Measurements from ENCODE around the gene KRTAP10-5. TPM values are rescaled to one million over a fixed set of nuclear protein-coding genes. Genes with fewer than 3 reads are reported as not detected.
"Not testable (repeated sequence)": the region's sequence is repeated elsewhere in the genome, so short reads cannot be mapped to it uniquely, and the experiment has no call there.

Gene KRTAP10-5, protein sequence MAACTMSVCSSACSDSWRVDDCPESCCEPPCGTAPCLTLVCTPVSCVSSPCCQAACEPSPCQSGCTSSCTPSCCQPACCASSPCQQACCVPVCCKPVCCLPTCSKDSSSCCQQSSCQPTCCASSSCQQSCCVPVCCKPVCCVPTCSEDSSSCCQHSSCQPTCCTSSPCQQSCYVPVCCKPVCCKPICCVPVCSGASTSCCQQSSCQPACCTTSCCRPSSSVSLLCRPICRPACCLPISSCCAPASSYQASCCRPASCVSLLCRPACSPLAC
- not detected for total RNA-seq (2021; ENCODE audit: unreplicated experiment)
- not detected for polyA plus RNA-seq (2012; ENCODE audit: insufficient read length)
- not detected for Bru-seq, nascent RNA
- not detected for BruChase-seq, experiment 1, labeled RNA remaining after a 2-hour chase
- BruChase-seq, experiment 2, labeled RNA remaining after a 6-hour chase: not detected
- long read RNA-seq: 0 reads

GRCh38 chr21:44580231-44580821 lies at the start of gene KRTAP10-5:
Gene KRTAP10-5, minus strand, starts transcription at chr21:44580604. Its CDS starts 26 bp downstream, at chr21:44580578.
- H3K4me1 ChIP-seq (ENCODE audit: control insufficient read depth, insufficient read depth, low read length); H3K9me3 ChIP-seq (ENCODE audit: control insufficient read depth, insufficient read depth, low read depth, low read length); POLR2A ChIA-PET; H3K27ac ChIP-seq (ENCODE audit: low read length); DNase-seq (ENCODE audit: low read depth, low spot score); BruUV-seq (replicated peaks); H3K27me3 ChIP-seq (ENCODE audit: control insufficient read depth, insufficient read depth, low read length); H3K36me3 ChIP-seq (ENCODE audit: control insufficient read depth, insufficient read depth, low read length); in situ Hi-C loops (cut with HindIII; ENCODE audit: low pct_unique_long_range_greater_than_20kb, low sequenced_read_pairs); intact Hi-C loops (cut with micrococcal nuclease; ENCODE audit: unreplicated experiment): not testable (repeated sequence)
- TF ChIP-seq, protein P1, sequence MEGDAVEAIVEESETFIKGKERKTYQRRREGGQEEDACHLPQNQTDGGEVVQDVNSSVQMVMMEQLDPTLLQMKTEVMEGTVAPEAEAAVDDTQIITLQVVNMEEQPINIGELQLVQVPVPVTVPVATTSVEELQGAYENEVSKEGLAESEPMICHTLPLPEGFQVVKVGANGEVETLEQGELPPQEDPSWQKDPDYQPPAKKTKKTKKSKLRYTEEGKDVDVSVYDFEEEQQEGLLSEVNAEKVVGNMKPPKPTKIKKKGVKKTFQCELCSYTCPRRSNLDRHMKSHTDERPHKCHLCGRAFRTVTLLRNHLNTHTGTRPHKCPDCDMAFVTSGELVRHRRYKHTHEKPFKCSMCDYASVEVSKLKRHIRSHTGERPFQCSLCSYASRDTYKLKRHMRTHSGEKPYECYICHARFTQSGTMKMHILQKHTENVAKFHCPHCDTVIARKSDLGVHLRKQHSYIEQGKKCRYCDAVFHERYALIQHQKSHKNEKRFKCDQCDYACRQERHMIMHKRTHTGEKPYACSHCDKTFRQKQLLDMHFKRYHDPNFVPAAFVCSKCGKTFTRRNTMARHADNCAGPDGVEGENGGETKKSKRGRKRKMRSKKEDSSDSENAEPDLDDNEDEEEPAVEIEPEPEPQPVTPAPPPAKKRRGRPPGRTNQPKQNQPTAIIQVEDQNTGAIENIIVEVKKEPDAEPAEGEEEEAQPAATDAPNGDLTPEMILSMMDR (IDR thresholded peaks at IDR 0.05): 0 out of 2 replicates have a peak, but pooled peaks have one; percentile 14
- ATAC-seq: peak; percentile 74
- peak within 1 kb of the TSS in 1 of 2 experiments; percentile 24; a peak in 1 of 4 replicates for H3K4me3 ChIP-seq (ENCODE audit: low read depth in 2 of 2, low read length in 2 of 2)
- CTCF ChIA-PET: interaction anchor here (0.7 kb wide), 2 partner anchors 31 to 91 kb away, joined by 3 to 4 read pairs; no protein-coding TSS in a partner anchor

DNA sequence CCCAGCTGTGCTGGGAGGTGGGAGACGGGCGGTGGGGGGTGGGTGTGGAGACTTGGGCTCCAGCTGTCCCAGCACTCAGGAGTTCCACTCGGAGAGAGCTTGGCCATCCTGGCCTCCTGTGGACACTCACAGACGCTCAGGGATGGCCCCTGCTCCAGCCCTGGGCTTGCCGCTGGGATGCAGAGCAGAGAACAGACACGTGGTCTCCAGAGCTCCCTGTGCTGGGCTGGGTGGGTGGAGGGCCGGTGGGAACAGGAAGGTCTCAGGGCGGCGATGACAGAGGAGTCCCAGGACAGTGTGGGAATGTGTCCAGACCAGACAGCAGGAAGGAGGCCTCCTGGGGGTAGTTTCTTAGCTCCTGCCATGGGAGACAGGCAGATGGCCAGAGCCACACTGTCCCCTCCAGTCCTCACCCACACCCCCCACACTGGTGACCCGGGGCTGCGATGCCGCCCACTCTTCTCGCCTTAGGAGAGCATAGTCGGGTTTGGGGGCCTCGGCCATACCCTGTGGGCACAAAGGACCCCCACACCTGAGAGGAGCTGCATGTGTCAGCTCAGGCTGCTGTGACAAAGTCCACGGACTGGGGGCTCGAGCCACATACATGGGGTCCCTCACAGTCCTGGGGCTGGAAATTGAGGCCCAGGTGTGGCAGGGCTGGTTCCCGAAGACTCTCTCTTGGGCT lies 48.4 kb upstream of the KRTAP10-5 start:
- no peak for TF ChIP-seq SIN3A (IDR thresholded peaks at IDR 0.05; ENCODE audit: borderline replicate concordance, insufficient read depth, low read depth, low read length)
- TF ChIP-seq, protein P1 (IDR thresholded peaks at IDR 0.05): no peak
- TF ChIP-seq TCF7L2 (IDR thresholded peaks at IDR 0.05; ENCODE audit: low read depth, low read length): no peak
- no peak for TF ChIP-seq POLR2AphosphoS5 (IDR thresholded peaks at IDR 0.05; ENCODE audit: low read depth, low read length)
- TF ChIP-seq, protein P2, sequence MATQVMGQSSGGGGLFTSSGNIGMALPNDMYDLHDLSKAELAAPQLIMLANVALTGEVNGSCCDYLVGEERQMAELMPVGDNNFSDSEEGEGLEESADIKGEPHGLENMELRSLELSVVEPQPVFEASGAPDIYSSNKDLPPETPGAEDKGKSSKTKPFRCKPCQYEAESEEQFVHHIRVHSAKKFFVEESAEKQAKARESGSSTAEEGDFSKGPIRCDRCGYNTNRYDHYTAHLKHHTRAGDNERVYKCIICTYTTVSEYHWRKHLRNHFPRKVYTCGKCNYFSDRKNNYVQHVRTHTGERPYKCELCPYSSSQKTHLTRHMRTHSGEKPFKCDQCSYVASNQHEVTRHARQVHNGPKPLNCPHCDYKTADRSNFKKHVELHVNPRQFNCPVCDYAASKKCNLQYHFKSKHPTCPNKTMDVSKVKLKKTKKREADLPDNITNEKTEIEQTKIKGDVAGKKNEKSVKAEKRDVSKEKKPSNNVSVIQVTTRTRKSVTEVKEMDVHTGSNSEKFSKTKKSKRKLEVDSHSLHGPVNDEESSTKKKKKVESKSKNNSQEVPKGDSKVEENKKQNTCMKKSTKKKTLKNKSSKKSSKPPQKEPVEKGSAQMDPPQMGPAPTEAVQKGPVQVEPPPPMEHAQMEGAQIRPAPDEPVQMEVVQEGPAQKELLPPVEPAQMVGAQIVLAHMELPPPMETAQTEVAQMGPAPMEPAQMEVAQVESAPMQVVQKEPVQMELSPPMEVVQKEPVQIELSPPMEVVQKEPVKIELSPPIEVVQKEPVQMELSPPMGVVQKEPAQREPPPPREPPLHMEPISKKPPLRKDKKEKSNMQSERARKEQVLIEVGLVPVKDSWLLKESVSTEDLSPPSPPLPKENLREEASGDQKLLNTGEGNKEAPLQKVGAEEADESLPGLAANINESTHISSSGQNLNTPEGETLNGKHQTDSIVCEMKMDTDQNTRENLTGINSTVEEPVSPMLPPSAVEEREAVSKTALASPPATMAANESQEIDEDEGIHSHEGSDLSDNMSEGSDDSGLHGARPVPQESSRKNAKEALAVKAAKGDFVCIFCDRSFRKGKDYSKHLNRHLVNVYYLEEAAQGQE (IDR thresholded peaks at IDR 0.05; ENCODE audit: insufficient read depth in 1 of 2, low read depth in 2 of 2, low read length in 1 of 2): no peak
- Histone ChIP-seq H3K27me3 (ENCODE audit: control insufficient read depth, insufficient read depth, low read length) (no peaks in the 10 kb centered on the region), H3K27ac (ENCODE audit: low read length) (no peak overlapping the region), H3K4me3 (ENCODE audit: low read depth in 2 of 2, low read length in 2 of 2) (no peak overlapping the region), H3K9me3 (ENCODE audit: control insufficient read depth, insufficient read depth, low read depth, low read length) (peaks cover 3% of the 10 kb centered on the region; the same call in 1 of the 2 replicates), H3K4me1 (ENCODE audit: control insufficient read depth, insufficient read depth, low read length) (no peaks in the 10 kb centered on the region), H3K36me3 (ENCODE audit: control insufficient read depth, insufficient read depth, low read length) (no peaks in the 10 kb centered on the region)
- in situ Hi-C loops (cut with HindIII; ENCODE audit: low pct_unique_long_range_greater_than_20kb, low sequenced_read_pairs) (no loop called here), intact Hi-C loops (cut with micrococcal nuclease; ENCODE audit: unreplicated experiment) (no loop called here)
- CTCF ChIA-PET: no interaction called here
- BruUV-seq (replicated peaks): no TSS peak
- DNase-seq (ENCODE audit: low read depth, low spot score): no peak
- no peak for ATAC-seq
- POLR2A ChIA-PET: no interaction called here

DNA sequence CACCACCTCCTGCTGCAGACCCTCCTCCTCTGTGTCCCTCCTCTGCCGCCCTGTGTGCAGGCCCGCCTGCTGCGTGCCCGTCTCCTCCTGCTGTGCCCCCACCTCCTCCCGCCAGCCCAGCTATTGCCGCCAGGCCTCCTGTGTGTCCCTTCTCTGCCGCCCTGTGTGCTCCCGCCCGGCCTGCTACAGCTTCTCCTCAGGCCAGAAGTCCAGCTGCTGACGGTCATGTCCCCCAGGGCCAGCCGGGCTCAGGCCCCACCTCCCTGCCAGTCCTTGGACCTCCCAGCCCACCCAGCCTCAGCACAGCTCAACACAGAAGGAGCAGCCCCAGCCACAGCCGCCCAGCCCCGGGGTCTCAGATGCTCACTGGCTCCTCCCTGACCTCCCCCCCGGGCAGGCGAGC lies 47.4 kb upstream of the KRTAP10-5 start:
- H3K27me3 ChIP-seq (ENCODE audit: control insufficient read depth, insufficient read depth, low read length); DNase-seq (ENCODE audit: low read depth, low spot score); H3K27ac ChIP-seq (ENCODE audit: low read length); H3K4me1 ChIP-seq (ENCODE audit: control insufficient read depth, insufficient read depth, low read length); H3K4me3 ChIP-seq (ENCODE audit: low read depth in 2 of 2, low read length in 2 of 2); BruUV-seq (replicated peaks); H3K9me3 ChIP-seq (ENCODE audit: control insufficient read depth, insufficient read depth, low read depth, low read length); in situ Hi-C loops (cut with HindIII; ENCODE audit: low pct_unique_long_range_greater_than_20kb, low sequenced_read_pairs); CTCF ChIA-PET; ATAC-seq; intact Hi-C loops (cut with micrococcal nuclease; ENCODE audit: unreplicated experiment); H3K36me3 ChIP-seq (ENCODE audit: control insufficient read depth, insufficient read depth, low read length); POLR2A ChIA-PET: not testable (repeated sequence)

DNA sequence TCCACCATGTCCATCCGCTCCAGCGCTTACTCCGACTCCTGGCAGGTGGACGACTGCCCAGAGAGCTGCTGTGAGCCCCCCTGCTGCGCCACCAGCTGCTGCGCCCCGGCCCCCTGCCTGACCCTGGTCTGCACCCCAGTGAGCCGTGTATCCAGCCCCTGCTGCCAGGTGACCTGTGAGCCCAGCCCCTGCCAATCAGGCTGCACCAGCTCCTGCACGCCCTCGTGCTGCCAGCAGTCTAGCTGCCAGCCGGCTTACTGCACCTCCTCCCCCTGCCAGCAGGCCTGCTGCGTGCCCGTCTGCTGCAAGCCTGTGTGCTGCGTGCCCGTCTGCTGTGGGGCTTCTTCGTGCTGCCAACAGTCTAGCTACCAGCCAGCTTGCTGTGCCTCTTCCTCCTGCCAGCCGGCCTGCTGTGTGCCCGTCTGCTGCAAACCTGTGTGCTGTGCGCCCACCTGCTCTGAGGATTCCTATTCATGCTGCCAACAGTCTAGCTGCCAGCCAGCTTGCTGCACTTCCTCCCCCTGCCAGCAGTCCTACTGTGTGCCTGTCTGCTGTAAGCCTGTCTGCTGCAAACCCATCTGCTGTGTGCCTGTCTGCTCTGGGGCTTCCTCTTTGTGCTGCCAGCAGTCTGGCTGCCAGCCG lies 46.9 kb upstream of the KRTAP10-5 start:
- POLR2A ChIA-PET; H3K27ac ChIP-seq (ENCODE audit: low read length); ATAC-seq; in situ Hi-C loops (cut with HindIII; ENCODE audit: low pct_unique_long_range_greater_than_20kb, low sequenced_read_pairs); H3K27me3 ChIP-seq (ENCODE audit: control insufficient read depth, insufficient read depth, low read length); H3K9me3 ChIP-seq (ENCODE audit: control insufficient read depth, insufficient read depth, low read depth, low read length); H3K4me3 ChIP-seq (ENCODE audit: low read depth in 2 of 2, low read length in 2 of 2); BruUV-seq (replicated peaks); H3K4me1 ChIP-seq (ENCODE audit: control insufficient read depth, insufficient read depth, low read length); H3K36me3 ChIP-seq (ENCODE audit: control insufficient read depth, insufficient read depth, low read length); DNase-seq (ENCODE audit: low read depth, low spot score); intact Hi-C loops (cut with micrococcal nuclease; ENCODE audit: unreplicated experiment): not testable (repeated sequence)
- CTCF ChIA-PET: interaction anchor here (0.6 kb wide), 1 partner anchor 98 kb away, joined by 10 read pairs; no protein-coding TSS in a partner anchor
